AG04449 (cell line): Measurements from ENCODE around the gene IFNGR2.
"Not testable (repeated sequence)": the region's sequence is repeated elsewhere in the genome, so short reads cannot be mapped to it uniquely, and the experiment has no call there.

Source experiments
- CTCF ChIA-PET: fragments of 350-600 bp; formaldehyde crosslinking; extraction: SDS; loops from one replicate; lab custom pipeline; 2021; ENCODE audit warnings: antibody characterized with exemption; lab: Yijun Ruan, JAX
- POLR2A ChIA-PET: fragments of 400-600, 350-600 bp; formaldehyde crosslinking; extraction: SDS; loops from one replicate; lab custom pipeline; 2020; ENCODE audit warnings: antibody characterized with exemption, inconsistent platforms; lab: Yijun Ruan, JAX
- DNase-seq: peaks from one replicate; pipeline ENCODE4 v3.0.0-alpha.2; 2010; ENCODE audit warnings: low read depth, low spot score
- H3K4me3 ChIP-seq: 2 replicates; pipeline ENCODE4 v1.5.1; 2011; ENCODE audit warnings: low read depth, mild to moderate bottlenecking, control low read depth, low read length
- CTCF ChIP-seq: IDR thresholded peaks from one replicate; pipeline ENCODE4 v1.5.1; 2011; ENCODE audit warnings: mild to moderate bottlenecking, moderate library complexity, low read length, control low read depth, inconsistent platforms; ENCODE audit not compliant: insufficient read depth; ENCODE audit errors: missing control alignments

The IFNGR2 gene

DNA sequence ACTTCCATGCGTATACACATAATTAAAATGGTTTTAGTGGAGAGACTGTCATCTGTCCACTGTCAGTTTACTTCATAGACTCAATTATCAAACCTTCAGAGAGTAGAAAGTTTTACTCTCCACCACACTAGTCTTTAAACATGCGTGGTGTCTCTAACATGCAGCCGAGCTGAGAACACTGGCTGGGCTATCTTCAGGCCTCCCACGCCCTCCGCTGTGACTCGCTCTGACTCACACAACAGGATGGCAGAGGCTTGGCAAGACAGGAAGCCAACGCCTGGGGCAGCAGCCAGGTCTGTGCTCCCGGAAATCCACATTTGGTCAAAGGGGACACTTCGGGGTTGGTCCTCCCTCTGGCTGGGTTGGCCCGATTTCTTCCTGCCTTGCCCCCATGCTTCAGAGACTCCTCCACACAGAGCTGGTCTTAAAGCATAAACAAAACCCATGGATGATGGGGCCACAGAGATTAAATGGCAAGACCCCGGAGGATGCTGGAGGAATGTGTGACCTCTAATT is 22.7 kb upstream of the IFNGR2 start:
- ChIA-PET CTCF (interaction anchor here (0.6 to 6.4 kb wide), 5 partner anchors 20 to 183 kb away, joined by 3 to 64 read pairs (median 7); no protein-coding TSS in a partner anchor), POLR2A (interaction anchor here (0.6 to 1.3 kb wide), 2 partner anchors 16 to 24 kb away, joined by 3 to 6 read pairs; no protein-coding TSS in a partner anchor)

DNA sequence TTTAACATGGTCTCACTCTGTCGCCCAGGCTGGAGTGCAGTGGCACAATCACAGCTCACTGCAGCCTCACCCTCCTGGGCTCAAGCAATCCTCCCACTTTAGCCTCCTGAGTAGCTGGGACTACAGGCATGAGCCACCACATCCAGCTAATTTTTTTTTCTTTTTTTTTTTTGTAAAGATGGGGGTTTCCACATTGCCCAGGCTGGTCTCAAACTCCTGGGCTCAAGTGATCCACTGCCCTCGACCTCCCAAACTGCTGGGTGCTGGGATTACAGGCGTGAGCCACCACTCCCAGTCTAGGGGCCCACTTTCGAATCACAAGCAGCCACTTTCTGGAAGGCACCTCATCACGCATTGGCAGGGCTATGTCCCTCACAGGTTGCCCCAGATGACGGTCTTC is 21.8 kb upstream of the IFNGR2 start:
- CTCF ChIA-PET = interaction anchor here (0.6 to 6.4 kb wide), 5 partner anchors 21 to 184 kb away, joined by 3 to 64 read pairs (median 7); no protein-coding TSS in a partner anchor
- H3K4me3 ChIP-seq, POLR2A ChIA-PET, DNase-seq: not testable (repeated sequence)

More for the DNA sequence above, 22.7 kb upstream of the IFNGR2 start:
- DNase-seq = peak; percentile 89
- no peak for TF ChIP-seq CTCF
- H3K4me3 ChIP-seq = no peak overlapping the region

GRCh38 chr21:33383056-33383888 is 19.9 kb upstream of the IFNGR2 start:
- ChIA-PET CTCF (interaction anchor here (1.5 kb wide), 1 partner anchor 21 kb away, joined by 5 read pairs; no protein-coding TSS in a partner anchor), POLR2A (interaction anchor here (0.6 kb wide), 1 partner anchor 1059 kb away, joined by 5 read pairs; no protein-coding TSS in a partner anchor)
- no peak for TF ChIP-seq CTCF
- no peak for DNase-seq
- no peak overlapping the region for H3K4me3 ChIP-seq

GRCh38 chr21:33384841-33385331 is 18.3 kb upstream of the IFNGR2 start:
- no peak for DNase-seq
- no peak for TF ChIP-seq CTCF
- CTCF ChIA-PET = interaction anchor here (0.8 to 3.5 kb wide), 5 partner anchors 9 to 188 kb away, joined by 3 to 12 read pairs (median 4); no protein-coding TSS in a partner anchor
- POLR2A ChIA-PET = no interaction called here
- H3K4me3 ChIP-seq = no peak overlapping the region

DNA sequence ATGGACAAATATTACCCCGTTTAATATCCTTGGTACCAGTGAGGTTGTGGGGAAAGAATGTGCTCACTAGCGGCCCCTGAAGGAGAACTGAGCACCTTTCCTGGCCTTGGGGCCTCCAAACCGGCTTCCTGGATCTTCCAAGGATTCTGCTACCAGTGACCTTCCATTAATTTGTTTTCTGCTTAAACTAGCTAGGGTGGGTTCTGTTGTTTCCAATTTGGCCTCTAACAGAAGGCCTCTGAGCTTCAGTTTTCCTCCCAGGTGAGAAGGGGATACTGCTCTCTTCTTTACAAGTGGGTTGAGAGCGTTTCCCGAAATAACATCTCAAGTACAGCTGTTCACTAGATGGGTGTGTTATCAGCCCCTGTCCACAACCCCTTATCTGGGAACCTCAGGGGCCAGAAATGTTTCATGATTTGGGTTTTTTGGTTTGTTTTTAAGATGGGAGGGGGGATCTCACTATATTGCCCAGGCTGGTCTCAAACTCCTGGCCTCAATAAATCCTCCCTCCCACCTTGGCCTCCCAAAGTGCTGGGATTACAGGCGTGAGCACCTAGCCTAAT is 16.9 kb upstream of the IFNGR2 start:
- TF ChIP-seq CTCF = no peak
- no peak for DNase-seq
- no peak overlapping the region for H3K4me3 ChIP-seq
- ChIA-PET CTCF (interaction anchor here (0.9 to 3.5 kb wide), 3 partner anchors 8 to 25 kb away, joined by 3 to 12 read pairs (median 3); no protein-coding TSS in a partner anchor), POLR2A (no interaction called here)

GRCh38 chr21:33387294-33387693 is 15.9 kb upstream of the IFNGR2 start:
- DNase-seq = no peak
- no peak for TF ChIP-seq CTCF
- POLR2A ChIA-PET = no interaction called here
- no peak overlapping the region for H3K4me3 ChIP-seq
- CTCF ChIA-PET = interaction anchor here (0.9 to 3.5 kb wide), 3 partner anchors 7 to 26 kb away, joined by 3 to 12 read pairs (median 3); no protein-coding TSS in a partner anchor
